Testis (tissue), 3 donors: ENCODE results near the gene ELMO1. TPM values are rescaled to one million over a fixed set of nuclear protein-coding genes. Genes with fewer than 3 reads are reported as not detected.

Experiments
- DNase-seq: peaks from one replicate; pipeline ENCODE4 v3.0.0-alpha.2; 2019
- H3K27ac ChIP-seq, 2 donors: fragments of 200-600 bp; sonication (generic); one replicate each; pipeline ENCODE4 v1.5.1; 2019
- H3K27me3 ChIP-seq: fragments of 200-600 bp; sonication (generic); one replicate; pipeline ENCODE4 v1.5.1; 2019
- H3K36me3 ChIP-seq: fragments of 200-600 bp; sonication (generic); one replicate; pipeline ENCODE4 v1.5.1; 2017; ENCODE audit warnings: low read depth; ENCODE audit errors: missing control alignments
- H3K4me1 ChIP-seq: fragments of 200-600 bp; sonication (generic); one replicate; pipeline ENCODE4 v1.5.1; 2019
- H3K4me3 ChIP-seq, 2 donors: fragments of 200-600 bp; sonication (generic); one replicate each; pipeline ENCODE4 v1.5.1; 2017 to 2019
- H3K9me3 ChIP-seq: fragments of 200-600 bp; sonication (generic); one replicate; pipeline ENCODE4 v1.5.1; 2017
- CTCF ChIP-seq, 3 experiments: fragments of 450-650 bp in 2 of 3; fragments of 200-600 bp in 1 of 3; sonication (generic) in 1 of 3; IDR thresholded peaks; one replicate each; pipeline ENCODE4 v1.5.1; 2016 to 2019; ENCODE audit warnings: antibody characterized with exemption in 3 of 3, mild to moderate bottlenecking in 2 of 3, moderate library complexity in 1 of 3
- POLR2A ChIP-seq: fragments of 450-650 bp; IDR thresholded peaks from one replicate; pipeline ENCODE4 v1.6.1; 2017; ENCODE audit warnings: antibody characterized with exemption, mild to moderate bottlenecking, moderate library complexity
- WGBS, 2 donors: methylation state at CpG; one replicate each; pipeline ENCODE4 v1.1.5; 2018; 5-methylcytosine and 5-hydroxymethylcytosine counted together
- intact Hi-C: fragments of 100-400 bp; cut with DNase I; formaldehyde crosslinking; loops from one replicate; pipeline ENCODE4 v1.15.1; 2023; ENCODE audit warnings: low total_unique reads
- polyA plus RNA-seq: library from polyadenylated mRNA; stranded (reverse); fragments of 350-450 nt; fragmentation: Illumina TruSeq; extraction: RNeasy Lipid Tissue Mini Kit (QIAGEN cat#74804); gene quantifications from one replicate; pipeline ENCODE4 v1.2.3, GENCODE V29; 2014; ENCODE audit warnings: low read depth, low replicate concordance; ENCODE audit not compliant: insufficient read depth
- total RNA-seq, 2 donors: library from RNA; depleted of rRNA; stranded (reverse); fragments of >200 nt; gene quantifications; one replicate each; pipeline ENCODE4 v1.2.3, GENCODE V29; 2016

The ELMO1 gene
- total and polyA plus RNA-seq, 3 donors from 2014 or later: 12.9 to 47.2 (median 36.5) TPM

- TF ChIP-seq POLR2A (no peak), CTCF (IDR thresholded peaks at IDR 0.05) (no peak)
- intact Hi-C loops: no loop called here
- Histone ChIP-seq H3K27ac (no peak overlapping the region), H3K36me3 (no peaks in the 10 kb centered on the region), H3K27me3 (no peaks in the 10 kb centered on the region), H3K4me3 (no peak overlapping the region), H3K4me1 (no peaks in the 10 kb centered on the region), H3K9me3 (no peaks in the 10 kb centered on the region)
- DNase-seq: no peak
- 87 to 92% methylated on average over 4 of the region's 4 CpGs for WGBS, 2 donors
Observed at GRCh38 chr7:36906448-36906847, 542.2 kb downstream of the ELMO1 start.

DNA sequence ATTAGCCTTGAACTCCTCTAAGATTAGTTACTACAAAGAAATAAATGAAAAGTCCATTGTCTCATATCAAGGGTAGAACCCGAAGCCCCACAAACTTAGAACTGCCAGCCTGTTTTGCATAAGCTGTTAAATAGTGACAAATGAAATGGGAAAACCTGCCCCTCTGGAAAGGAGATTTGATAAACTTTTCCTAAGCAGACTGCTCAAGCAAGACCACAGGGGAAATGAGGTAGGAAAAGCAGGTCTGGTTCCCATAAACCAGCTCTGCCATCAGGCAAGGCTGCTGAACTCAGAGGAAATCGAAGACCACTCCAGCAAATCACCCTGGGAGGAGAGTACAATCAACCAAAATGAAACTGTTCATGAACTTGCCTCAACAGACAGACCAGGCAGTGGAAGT lies 542.8 kb downstream of the ELMO1 start:
- WGBS, 2 donors: 65 to 86% methylated on average over 2 of the region's 2 CpGs
- TF ChIP-seq POLR2A: no peak
- TF ChIP-seq CTCF (IDR thresholded peaks at IDR 0.05): no peak

DNA sequence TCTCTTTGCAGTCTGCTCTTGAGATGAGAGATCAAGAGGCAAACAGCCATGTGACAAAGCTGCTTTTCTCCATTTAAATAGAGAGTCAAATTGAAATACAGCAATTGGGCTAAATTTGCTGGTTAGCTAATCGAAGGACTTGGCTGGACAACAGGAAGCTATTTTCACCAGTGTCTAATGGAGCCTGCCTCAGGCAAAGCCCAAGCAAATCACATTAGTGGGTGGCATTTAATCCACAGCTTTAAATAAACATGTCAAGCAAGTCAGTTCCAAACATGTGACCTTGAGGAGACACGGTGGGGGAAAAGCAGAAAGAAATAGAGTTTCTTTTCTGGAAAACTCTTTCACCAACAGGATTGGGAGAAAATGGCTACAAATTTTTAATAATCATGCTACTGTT lies 543.9 kb downstream of the ELMO1 start:
- TF ChIP-seq CTCF (IDR thresholded peaks at IDR 0.05) (no peak), POLR2A (no peak)
- Histone ChIP-seq H3K4me1 (no peaks in the 10 kb centered on the region), H3K27me3 (no peaks in the 10 kb centered on the region), H3K27ac (no peak overlapping the region), H3K9me3 (no peaks in the 10 kb centered on the region), H3K36me3 (no peaks in the 10 kb centered on the region), H3K4me3 (no peak overlapping the region)
- intact Hi-C loops: no loop called here
- DNase-seq: no peak
- 57 to 60% methylated on average over 2 of the region's 2 CpGs for WGBS, 2 donors

More for the DNA sequence above, 542.8 kb downstream of the ELMO1 start:
- intact Hi-C loops: no loop called here
- Histone ChIP-seq H3K27ac (no peak overlapping the region), H3K9me3 (no peaks in the 10 kb centered on the region), H3K36me3 (no peaks in the 10 kb centered on the region), H3K27me3 (no peaks in the 10 kb centered on the region), H3K4me1 (no peaks in the 10 kb centered on the region), H3K4me3 (no peak overlapping the region)
- no peak for DNase-seq

DNA sequence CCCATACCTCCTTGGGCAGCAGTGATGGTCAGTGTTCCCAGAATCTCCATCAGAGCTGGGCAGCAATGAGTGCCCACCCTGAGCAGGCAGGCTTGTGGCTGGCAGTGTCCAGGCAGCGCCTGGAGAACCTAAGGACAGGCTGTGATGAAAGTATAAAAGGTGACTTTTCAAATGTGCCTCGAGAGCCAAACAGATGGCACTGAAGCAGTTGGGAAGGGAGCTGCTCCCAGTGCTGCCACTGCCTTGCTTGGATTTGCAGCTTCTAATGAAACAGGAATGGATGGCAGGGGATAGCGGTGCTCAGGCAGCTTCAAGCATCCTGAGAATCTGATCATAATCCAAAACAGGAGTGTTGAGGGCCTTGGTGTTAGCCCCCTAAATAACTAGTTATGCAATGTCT lies 544.6 kb downstream of the ELMO1 start:
- 96 to 100% methylated on average over 3 of the region's 3 CpGs for WGBS, 2 donors
- Histone ChIP-seq H3K27ac (no peak overlapping the region), H3K9me3 (no peaks in the 10 kb centered on the region), H3K4me3 (no peak overlapping the region), H3K4me1 (no peaks in the 10 kb centered on the region), H3K27me3 (no peaks in the 10 kb centered on the region), H3K36me3 (no peaks in the 10 kb centered on the region)
- intact Hi-C loops: no loop called here
- no peak for DNase-seq
- TF ChIP-seq CTCF (IDR thresholded peaks at IDR 0.05): no peak
- no peak for TF ChIP-seq POLR2A

DNA sequence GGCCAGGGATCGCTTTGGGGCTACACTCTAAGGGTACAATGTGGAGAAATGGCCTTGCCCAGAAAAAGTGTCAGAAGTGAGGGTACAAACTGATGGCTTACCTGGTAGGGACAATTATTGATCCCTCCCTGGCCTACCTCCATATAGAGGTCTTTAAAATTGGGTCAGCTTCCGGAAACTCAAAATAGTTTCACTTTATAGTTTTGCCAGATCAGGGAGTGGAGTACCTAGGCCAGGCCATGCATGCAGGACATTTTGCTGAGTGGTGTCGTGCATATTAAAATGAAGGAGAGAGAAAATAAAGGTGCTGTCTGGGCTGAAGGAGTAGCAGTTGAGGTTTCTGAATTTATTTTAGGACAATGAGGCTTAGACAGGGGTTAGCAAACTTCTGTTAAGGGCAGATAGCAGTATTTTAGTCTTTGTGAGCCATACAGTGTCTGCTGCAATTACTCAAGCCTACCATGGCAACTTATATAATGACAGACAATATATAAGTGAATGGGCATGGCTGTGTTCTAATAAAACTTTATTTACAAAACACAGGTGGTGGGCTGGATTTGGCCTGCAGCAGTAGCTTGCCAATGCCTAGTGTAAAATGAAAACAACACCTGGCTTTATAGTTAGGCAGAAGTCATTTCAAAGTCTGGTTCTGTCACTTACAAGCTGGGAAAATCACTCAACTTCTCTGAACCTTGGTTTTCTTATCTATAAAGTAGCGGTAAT lies 547.5 kb downstream of the ELMO1 start:
- Histone ChIP-seq H3K4me1 (no peaks in the 10 kb centered on the region), H3K9me3 (no peaks in the 10 kb centered on the region), H3K27me3 (no peaks in the 10 kb centered on the region), H3K4me3 (no peak overlapping the region), H3K36me3 (no peaks in the 10 kb centered on the region), H3K27ac (no peak overlapping the region)
- intact Hi-C loops: no loop called here
- no peak for DNase-seq
- TF ChIP-seq POLR2A (no peak), CTCF (IDR thresholded peaks at IDR 0.05) (no peak)
- 95 to 97% methylated on average over 4 of the region's 4 CpGs for WGBS, 2 donors
